HG03378 (cell line): ENCODE results near the gene UNC13C.

Source experiments
- ATAC-seq: cut with Tn5 transposase; IDR thresholded peaks from one replicate; pipeline ENCODE4 v1.9.1; 2021; ENCODE audit warnings: mild to moderate bottlenecking, moderate library complexity; ENCODE audit not compliant: unreplicated experiment

UNC13C gene

DNA sequence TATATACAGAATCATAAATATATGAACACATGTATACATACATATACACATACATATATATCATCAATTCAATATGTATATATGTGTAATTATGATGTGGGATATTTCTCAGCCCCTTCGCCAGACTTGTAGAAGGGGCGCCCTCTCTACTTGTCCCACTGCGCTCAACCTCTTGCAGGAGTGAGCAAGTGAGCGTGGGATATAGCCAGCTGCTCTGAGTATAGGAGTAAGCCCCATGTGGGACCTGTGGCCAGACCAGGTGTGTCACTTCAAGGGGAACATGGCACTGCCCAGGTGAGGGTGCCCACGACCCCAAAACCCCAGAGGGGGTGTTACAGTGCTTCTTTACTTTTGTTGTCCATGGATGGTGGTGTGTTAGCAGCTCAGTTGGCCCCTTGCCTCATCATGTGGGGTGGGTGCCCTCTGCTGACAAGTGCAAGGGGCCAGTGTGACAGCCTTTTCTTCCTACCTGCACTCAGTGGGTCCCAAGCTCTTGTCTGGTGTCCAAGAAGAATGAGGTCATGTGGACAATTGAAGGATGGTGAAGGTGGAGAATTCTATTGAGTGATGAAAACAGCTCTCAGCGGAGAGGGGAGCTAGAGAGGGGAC lies 304.1 kb downstream of the UNC13C start:
- no peak for ATAC-seq

DNA sequence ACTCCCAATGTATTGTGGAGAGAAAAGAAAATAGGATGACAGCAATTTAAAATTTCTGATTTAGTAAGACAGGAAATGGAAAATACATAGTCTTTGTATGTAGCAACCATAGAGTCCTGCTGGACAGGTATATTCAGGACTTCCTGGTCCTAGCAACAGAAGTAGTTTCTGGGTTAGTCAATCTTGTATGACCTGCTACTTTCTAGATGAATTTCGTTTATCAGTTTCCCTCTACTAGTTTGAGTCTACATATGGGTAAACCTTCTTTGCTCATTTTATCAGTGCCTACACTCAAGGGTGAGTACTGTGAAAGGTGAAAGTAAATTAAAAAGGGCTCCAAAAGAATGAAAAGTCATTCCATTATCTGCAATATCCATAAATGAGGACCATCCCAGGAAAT lies 309.8 kb downstream of the UNC13C start:
- ATAC-seq = no peak

DNA sequence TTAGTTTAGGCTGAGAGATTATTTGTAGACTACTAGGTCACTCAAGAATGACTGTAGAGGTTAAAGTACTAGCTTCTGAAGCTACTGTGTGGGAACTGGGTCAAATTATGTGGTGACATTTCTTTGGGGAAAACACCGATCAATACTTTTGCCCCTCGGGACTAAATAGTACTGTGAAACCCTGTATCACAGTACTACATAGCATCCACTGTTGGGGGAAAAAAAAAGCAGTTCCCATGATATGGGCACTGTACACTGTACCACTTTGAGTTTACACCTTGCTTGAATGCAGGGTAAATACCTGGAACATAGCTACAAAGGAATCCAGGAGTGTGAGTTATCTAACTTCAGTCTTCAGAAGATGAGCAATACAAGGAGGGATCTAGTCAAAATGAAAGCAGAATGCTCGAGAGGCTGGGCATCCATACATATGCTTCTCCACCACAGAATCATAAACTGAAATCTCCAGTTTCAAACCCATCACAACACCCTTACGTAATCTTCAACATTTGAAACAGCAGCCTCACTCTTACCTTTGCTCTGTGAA lies 311.4 kb downstream of the UNC13C start:
- ATAC-seq = peak; percentile 68

DNA sequence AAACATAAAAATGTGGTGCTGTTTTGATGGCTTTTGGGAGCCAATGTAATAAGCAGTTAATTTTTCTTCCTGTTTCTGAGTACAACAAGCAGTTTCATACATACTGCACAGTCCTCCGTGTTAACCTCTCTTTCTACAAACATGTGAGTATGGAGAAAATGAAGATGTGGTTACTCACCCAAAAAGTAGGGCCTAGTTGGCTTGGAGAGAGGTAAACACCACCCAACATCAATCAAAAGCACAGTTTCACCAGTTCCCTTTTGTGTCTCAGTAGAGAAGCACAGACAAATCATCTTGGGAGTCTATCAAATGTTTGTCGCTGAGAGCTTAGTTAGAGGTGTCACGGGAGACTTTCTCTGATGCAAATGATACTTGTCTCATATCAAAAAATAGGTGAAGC lies 320.2 kb downstream of the UNC13C start:
- ATAC-seq = no peak

DNA sequence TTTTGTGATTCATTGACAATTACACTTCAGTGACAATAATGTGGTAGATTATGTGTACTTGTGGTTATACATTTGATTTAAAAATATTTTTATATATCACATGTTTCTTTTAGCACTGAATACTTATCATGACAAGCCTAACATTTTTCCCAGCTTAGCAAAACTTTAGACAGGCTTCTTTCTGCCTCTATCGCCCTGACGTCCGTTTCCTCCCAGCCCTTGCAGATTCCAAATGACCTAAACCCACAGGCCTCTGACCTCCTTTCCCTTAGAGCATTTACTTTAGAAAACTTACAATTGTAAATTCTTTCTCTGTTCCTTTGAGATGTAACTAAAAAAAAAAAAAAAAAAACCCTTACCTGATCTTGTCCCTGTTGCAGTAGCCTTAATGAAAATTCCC lies 326.1 kb downstream of the UNC13C start:
- ATAC-seq = no peak

DNA sequence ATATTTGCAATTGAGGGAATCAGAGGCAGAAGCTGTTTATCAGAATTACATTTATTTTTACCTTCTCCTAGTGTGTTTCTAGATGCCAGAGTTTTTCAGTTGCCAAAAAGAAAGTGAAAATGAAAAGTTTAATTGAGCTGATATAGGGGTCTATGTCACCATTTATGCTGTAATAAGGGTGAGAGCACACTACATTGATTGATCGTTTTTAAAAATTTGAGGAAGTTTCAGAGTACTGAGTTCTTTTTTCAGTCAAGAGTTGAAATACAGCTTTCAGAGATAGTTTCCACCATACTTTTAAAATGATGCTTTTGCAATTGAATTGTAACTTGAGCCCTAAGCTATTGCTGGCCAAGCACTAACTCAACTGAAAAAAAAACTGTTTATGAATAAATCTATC lies 326.9 kb downstream of the UNC13C start:
- no peak for ATAC-seq

DNA sequence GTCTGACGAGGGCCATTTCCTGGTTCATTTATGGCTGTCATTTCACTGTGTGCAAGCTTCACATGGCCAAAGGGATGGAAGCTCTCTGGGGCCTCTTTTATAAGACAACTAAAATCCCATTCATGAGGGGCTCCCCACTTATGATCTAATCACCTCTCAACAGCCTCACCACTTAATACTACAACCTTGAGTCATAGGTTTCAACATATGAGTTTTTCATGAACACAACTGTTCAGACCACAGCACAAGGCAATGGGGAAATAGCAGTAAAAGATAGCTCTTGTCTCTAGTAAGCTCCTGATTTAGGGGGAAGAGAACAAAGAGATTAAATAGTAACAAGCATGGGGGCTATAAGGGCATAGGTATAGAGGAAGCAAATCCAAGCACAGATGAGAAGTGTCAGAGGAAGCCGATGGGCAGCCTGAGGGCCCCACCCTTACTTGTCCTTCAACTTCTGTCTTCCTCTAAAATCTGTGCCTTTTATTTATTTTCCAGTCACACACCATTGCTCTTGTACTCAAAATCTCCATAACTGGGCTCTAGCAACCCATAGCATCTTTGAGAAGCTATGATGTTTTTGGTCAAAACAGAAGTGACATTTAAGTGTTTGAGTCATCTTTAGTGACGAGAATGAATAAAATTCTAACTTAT lies 329.1 kb downstream of the UNC13C start:
- ATAC-seq = no peak

DNA sequence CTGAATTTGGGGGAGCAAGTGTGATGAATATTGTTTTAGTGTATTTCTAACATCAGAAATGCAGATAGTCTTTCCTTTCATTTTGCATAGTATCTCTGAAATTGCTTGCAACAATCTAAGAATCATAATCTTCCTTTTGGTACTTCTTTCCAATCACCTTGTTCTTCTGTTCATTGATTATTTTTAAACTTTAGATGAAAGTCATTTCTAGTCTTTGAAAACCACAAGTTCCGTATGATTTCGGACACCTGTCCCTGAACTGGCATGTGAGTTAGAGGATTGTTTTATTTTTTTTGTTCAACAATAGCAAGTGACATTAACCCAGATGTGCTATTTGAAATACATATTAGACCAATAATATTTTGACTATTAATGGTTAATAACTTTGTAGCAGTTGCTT lies 329.7 kb downstream of the UNC13C start:
- ATAC-seq = no peak

DNA sequence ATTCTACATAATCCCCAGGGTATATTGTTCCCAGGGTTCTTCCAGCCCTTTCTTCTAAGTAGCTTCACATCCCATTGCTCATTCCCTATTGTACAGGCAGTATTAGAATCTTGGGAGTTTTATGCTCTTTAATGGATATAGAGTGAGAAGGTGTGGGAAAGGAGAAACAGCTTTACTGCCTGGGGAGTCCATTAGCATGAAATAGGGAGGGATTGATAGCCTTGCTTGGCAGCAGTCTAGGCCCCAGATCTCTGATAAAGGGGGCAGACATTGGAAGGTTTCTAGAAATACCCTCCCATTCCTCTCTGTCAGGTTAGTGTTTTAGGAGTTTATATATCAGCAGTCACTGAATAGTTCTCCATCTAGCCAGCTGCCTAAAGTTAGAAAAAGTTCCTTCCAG lies 334.3 kb downstream of the UNC13C start:
- ATAC-seq = no peak

DNA sequence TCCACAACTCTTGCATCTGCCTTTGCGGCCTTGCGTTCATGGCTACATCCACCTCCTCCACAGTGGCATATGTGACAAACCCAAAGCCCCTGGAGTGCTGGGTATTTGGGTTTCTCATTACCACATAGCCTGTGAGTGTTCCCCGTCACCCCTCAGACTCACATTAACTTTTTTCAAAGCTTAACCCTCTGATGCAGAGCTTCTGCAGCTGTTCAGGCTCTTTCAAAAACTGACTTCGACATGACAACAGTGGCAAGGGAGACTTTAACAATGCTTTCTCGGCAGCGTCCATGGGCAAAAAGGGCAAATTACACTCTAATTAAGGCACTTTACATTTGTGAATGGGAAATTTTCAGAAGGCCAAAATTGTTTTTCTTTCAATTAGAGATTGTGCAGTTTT lies 343.2 kb downstream of the UNC13C start:
- ATAC-seq = no peak

DNA sequence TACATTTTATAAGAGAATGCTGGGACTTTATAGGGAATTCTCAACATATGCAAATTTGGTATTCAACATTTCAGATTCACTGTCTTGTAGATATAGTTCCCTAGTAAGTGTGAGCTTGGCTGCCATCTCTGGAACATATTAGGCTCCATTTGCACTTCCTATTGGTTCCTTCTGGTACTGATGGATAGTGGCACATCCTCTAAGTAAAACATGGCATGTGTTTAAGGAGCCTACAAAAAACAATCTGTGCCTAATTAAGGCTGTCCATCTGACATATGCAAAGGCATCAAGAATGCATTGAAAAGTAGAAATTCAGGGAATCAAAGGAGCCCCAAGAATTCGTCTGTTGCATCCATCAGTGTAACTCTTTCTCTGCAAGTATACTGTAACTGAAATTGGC lies 344.1 kb downstream of the UNC13C start:
- ATAC-seq = no peak

DNA sequence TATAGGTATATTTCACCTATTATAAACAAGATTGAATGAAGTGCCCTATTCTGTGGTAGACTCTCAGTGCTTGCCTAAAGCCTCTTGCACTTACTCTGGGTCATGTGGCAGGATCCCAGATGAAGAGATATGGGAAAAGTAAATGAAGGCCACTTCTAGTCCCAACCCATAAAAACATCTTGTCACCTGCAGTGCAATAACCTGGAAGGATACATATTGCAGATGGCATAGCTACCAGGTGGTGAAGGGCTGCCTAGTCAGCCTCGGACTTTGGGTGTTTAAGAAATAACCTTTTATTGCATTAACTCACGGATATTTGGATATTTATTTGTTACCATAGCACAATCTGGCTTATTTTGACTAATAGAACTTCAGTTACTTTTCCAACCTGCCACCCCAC lies 367.1 kb downstream of the UNC13C start:
- ATAC-seq = no peak

DNA sequence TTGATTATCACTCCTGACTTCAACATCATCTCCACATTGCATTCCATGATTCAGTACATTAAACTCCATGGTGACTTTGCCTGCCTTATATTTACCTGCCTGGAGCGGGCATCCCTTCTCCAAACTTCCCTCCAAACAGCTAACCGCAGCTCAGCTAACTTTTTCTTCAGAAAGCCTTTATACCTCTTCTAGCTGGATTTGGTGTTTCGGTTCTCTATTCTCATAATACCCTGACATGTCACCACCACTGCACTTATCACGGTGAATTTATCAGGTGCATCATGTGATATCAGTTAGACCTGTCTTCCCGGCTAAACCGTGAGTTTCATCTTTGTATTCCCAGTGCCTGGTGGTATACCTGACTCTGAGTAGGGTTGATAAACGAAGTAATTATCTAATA lies 367.6 kb downstream of the UNC13C start:
- ATAC-seq = no peak

DNA sequence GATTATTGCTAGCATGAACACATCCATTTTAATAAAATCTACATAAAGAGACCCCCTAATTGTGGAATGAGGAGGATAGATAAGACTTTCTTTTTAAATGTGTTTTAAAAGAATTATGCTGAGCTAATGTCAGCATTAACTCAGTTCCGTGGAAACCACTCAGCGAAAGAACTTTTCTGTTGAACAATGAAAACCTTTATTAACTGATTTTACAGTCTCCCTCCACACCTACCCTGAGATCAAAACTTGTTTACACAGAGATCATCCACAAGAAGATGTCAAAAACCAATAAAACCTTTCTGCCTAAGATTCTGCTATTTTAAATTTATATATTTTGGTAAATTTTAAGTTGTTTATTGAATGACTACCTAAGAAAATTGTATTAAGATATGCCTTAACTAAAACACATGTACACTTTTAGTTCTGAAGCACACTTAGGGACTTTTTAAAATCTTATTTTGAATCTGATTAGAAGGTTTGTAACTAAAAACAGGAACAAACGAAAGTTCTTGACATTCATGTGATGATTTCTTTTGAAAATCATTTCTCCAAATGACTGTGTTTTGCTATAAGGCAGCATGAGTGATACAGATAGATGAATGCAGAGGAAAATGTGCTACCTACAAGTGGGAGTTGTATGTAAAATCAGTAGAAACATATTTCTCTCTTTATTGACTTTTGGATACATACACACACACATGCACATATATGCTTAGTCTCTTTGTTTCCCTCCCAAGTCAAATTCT lies 369.0 kb downstream of the UNC13C start:
- ATAC-seq = no peak

DNA sequence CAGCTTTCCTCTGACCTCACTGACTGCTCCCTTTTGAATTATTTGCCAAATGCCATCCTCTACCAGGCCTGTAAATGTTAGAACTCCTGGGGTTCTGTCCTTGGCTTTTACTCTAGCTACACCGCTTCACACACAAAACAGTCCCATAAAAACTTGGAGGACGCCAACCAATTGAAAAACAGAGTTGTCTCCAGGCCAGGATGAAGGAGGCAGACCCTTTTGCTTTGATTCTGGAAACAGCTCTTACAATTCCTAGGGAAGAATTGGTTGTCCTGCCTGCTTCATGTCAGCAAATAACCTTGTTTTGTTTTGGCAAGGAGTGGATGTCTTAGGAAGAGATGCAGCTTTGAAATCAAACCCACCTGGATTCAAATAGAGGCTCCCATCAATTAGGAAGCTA lies 375.5 kb downstream of the UNC13C start:
- ATAC-seq = no peak

DNA sequence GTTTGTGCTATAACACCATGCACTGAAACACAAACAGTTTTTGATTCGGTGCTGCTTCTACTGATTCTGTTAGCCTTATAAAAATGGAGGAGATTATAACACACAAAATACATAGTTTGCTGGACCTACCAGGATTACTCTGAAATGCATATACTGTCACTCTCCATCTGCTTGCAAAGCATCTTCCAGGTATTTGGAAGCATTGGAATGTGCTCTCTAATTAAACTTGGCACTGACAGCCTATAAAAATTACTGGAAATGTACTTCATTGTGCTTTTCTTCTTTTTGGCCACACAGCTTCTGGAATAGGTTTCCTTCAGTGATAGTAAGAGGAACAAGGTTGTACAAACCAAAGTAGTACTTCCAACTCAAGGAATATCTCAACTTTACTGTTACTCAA lies 376.1 kb downstream of the UNC13C start:
- no peak for ATAC-seq

DNA sequence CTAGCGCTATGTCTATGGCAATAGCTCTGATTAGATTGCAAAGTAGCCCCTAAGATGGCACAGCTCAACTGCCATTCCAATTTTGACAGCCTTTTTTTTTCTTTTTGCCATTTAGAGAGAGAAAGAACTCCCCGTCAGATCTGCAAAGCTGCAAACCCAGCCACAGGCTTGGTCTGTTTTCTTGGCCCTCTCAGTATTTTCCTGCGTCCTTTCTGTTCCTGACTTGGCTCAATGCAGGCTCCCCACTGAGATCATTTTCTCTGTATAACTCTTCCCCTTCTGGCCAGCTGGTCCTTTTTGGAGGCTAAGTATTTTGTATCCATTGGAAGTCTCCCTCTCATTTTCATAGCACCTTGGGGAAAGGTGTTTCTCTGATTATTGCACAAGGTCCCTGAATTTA lies 386.7 kb downstream of the UNC13C start:
- no peak for ATAC-seq

DNA sequence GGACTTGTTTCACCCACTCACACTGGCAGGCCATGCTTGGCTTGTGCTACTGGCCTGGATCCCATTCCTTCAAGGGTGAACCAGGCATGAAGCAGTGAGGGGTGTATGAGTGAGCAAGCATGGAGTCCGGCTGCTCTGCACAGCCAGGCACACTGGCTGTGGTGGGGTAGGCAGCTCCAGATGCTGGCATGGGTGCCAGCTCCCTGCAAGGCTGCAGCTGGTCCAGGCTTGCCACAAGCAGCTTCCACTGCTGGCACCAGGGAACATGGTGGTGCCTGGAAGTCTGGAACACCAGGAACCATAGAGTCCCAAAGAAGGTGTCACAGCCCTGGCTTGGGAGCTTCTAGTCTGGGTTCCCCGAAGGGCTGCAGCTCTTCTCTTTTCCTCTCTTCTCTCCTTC lies 395.1 kb downstream of the UNC13C start:
- no peak for ATAC-seq

DNA sequence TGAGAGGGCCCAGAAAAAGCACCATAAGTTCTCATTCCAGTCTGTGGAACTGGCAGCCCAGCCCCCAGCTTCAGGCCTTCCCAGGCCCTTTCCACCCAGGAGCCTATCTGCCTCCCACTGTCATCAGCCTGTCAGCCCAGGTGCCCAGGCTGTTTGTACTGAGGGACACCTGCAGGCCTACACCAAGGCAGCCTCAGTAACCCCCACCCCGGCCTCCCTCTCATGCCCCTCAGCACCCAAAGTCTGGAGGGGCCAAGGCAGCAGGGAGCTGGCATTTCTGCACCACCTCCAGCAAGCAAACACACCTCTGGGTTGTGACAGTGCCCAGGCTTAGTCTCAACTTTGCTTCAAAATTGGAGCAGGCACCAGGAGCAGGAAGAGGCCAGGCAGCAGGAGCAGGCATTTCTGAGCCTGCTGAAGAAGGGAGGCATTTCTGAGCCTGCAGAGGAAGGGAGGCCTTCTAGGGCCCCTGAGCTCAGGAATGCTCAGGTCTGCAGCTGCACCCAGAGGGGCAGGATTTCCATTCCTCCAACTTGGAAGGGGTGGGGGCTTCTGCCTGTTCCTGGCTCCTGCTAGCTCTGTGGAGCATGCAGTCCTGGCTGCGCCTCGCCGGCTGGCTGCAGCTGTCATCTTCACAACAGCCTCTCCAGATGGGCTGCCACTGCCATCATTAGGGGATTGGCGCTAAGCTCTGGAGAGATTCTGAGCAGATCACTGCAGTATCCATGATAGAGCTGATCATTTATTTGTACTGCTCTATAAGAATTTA lies 396.1 kb downstream of the UNC13C start:
- ATAC-seq = no peak

DNA sequence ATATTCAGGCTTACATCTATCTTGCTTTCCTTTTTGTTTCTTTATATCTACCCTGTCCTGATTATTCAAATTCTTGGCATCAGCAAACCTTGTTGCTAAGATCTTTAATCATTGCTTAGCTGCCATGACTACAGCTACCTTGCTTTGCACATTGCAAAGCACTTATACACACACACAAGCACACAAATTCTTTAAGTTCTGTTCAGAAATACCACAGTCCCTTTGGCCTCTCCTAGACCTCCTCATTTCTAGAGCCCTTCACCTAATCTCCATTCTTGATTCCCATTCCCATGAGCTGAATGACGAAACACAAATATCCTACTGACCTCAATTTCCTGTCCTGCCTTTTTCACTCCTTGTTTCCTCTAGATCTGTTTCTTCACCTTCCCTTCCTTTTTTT lies 409.6 kb downstream of the UNC13C start:
- ATAC-seq = no peak

DNA sequence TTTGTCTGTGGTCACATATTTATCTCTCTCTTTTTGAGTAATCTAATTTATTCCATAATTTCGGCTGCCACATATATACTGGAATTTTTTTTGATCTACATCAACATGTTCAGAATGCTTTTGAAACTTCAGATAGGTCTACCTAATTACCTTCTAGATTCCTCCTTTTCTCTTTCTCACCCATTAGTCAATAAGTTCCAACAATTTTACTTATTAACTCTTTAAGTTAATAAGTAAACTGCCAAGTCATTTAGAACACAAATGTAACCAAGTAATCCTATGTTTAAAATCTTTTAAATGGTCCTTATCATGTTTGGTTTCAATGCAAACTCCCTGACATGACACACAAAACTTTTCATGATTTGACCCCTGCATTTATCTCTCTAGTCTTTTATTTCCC lies 410.5 kb downstream of the UNC13C start:
- ATAC-seq = no peak
